Neural progenitor cell (in vitro differentiated cells): Measurements from ENCODE around the gene PJA1. TPM values are rescaled to one million over a fixed set of nuclear protein-coding genes. Genes with fewer than 3 reads are reported as not detected.

Experiments used
- DNase-seq: peaks from one replicate; pipeline ENCODE4 v3.0.0-alpha.2; 2016; ENCODE audit warnings: low spot score
- H2AFZ ChIP-seq: fragments of 200-600 bp; sonication (generic); replicated peaks from 2 replicates; pipeline ENCODE4 v1.6.1; 2016; ENCODE audit warnings: antibody characterized with exemption
- H3F3A ChIP-seq: fragments of 200-600 bp; sonication (generic); 2 replicates; pipeline ENCODE4 v1.6.1; 2016; ENCODE audit warnings: antibody characterized with exemption, low read depth
- H3K27ac ChIP-seq: fragments of 200-600 bp; sonication (generic); 2 replicates; pipeline ENCODE4 v1.5.1; 2016; ENCODE audit warnings: mild to moderate bottlenecking
- H3K27me3 ChIP-seq: fragments of 200-600 bp; sonication (generic); 2 replicates; pipeline ENCODE4 v1.6.1; 2016; ENCODE audit warnings: mild to moderate bottlenecking, moderate library complexity
- H3K36me3 ChIP-seq: fragments of 200-600 bp; sonication (generic); 2 replicates; pipeline ENCODE4 v1.5.1; 2016
- H3K4me1 ChIP-seq: fragments of 200-600 bp; sonication (generic); 2 replicates; pipeline ENCODE4 v1.6.1; 2016; ENCODE audit warnings: mixed run types
- H3K4me2 ChIP-seq: fragments of 200-600 bp; sonication (generic); 2 replicates; pipeline ENCODE4 v1.6.1; 2016
- H3K4me3 ChIP-seq: fragments of 200-600 bp; sonication (generic); 2 replicates; pipeline ENCODE4 v1.5.1; 2016
- H3K79me2 ChIP-seq: fragments of 200-600 bp; sonication (generic); 2 replicates; pipeline ENCODE4 v1.6.1; 2016; ENCODE audit warnings: low read depth
- H3K9ac ChIP-seq: fragments of 200-600 bp; sonication (generic); 2 replicates; pipeline ENCODE4 v1.6.1; 2016
- H3K9me3 ChIP-seq: fragments of 200-600 bp; sonication (generic); 2 replicates; pipeline ENCODE4 v1.5.1; 2016; ENCODE audit warnings: low read depth
- H4K20me1 ChIP-seq: fragments of 200-600 bp; sonication (generic); 2 replicates; pipeline ENCODE4 v1.6.1; 2016; ENCODE audit warnings: low read depth
- H3K27ac Mint-ChIP-seq: 3 replicates; pipeline ENCODE4 v1.8.0; 2021; ENCODE audit warnings: mixed read lengths
- H3K27me3 Mint-ChIP-seq: 2 replicates; pipeline ENCODE4 v1.8.0; 2022; ENCODE audit warnings: low read depth, mild to moderate bottlenecking, inconsistent platforms, moderate library complexity, mixed read lengths; ENCODE audit not compliant: insufficient read depth
- H3K36me3 Mint-ChIP-seq: 3 replicates; pipeline ENCODE4 v1.8.0; 2021; ENCODE audit warnings: mixed read lengths
- H3K4me1 Mint-ChIP-seq: 3 replicates; pipeline ENCODE4 v1.8.0; 2021; ENCODE audit warnings: mixed read lengths
- H3K4me3 Mint-ChIP-seq: 3 replicates; pipeline ENCODE4 v1.8.0; 2021; ENCODE audit warnings: mild to moderate bottlenecking, moderate library complexity, mixed read lengths
- H3K9me3 Mint-ChIP-seq: 3 replicates; pipeline ENCODE4 v1.8.0; 2020; ENCODE audit warnings: mixed read lengths
- EZH2 ChIP-seq: fragments of 200-600 bp; sonication (generic); IDR thresholded peaks from 2 replicates; pipeline ENCODE4 v1.6.1; 2017; ENCODE audit warnings: antibody characterized with exemption, mild to moderate bottlenecking, moderate library complexity
- EZH2phosphoT487 ChIP-seq: fragments of 200-600 bp; sonication (generic); IDR thresholded peaks from 2 replicates; pipeline ENCODE4 v1.6.1; 2017; ENCODE audit warnings: antibody characterized with exemption
- total RNA-seq: library from RNA; depleted of rRNA; stranded (reverse); fragments of >200 nt; gene quantifications from 2 replicates; pipeline ENCODE4 v1.2.3, GENCODE V29; 2015; ENCODE audit warnings: low replicate concordance
- TF ChIP-seq, protein P1 (sequence below): fragments of 200-600 bp; sonication (generic); IDR thresholded peaks from 2 replicates; pipeline ENCODE4 v1.5.1; 2017; ENCODE audit warnings: antibody characterized with exemption, mild to moderate bottlenecking

The PJA1 gene
- total RNA-seq, 1 donor from 2014 or later = 62.1 TPM

DNA sequence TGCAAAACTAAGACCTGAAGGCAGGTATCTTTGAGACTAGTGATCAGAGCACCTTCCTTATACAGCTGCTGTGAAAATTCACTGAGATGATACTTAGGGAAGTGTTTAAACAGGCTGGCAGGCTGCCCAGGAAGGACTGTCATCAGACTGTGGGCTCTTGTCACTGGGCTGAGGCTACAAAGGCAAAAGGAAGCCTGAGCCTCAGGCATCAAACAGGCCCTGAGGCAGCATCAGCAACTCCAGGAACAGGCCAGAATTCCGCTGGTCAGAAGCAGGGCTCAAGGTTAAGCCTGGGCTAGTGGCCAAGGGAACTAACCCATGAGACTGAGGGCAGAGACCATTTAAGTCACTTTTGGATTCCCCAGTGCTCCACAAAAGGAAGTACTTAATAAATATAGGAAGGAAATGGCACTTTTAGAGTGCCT lies 12.8 kb downstream of the PJA1 start:
- peaks cover 35% of the 10 kb centered on the region for H3F3A ChIP-seq
- no peaks in the 10 kb centered on the region for H3K36me3 ChIP-seq
- TF ChIP-seq EZH2phosphoT487 (no peak), EZH2 (no peak)
- TF ChIP-seq, protein P1, sequence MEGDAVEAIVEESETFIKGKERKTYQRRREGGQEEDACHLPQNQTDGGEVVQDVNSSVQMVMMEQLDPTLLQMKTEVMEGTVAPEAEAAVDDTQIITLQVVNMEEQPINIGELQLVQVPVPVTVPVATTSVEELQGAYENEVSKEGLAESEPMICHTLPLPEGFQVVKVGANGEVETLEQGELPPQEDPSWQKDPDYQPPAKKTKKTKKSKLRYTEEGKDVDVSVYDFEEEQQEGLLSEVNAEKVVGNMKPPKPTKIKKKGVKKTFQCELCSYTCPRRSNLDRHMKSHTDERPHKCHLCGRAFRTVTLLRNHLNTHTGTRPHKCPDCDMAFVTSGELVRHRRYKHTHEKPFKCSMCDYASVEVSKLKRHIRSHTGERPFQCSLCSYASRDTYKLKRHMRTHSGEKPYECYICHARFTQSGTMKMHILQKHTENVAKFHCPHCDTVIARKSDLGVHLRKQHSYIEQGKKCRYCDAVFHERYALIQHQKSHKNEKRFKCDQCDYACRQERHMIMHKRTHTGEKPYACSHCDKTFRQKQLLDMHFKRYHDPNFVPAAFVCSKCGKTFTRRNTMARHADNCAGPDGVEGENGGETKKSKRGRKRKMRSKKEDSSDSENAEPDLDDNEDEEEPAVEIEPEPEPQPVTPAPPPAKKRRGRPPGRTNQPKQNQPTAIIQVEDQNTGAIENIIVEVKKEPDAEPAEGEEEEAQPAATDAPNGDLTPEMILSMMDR = no peak
- peaks cover 3% of the 10 kb centered on the region for H3K27me3 Mint-ChIP-seq
- H3K79me2 ChIP-seq = no peaks in the 10 kb centered on the region
- no peak overlapping the region for H3K27ac Mint-ChIP-seq
- H3K27me3 ChIP-seq = no peaks in the 10 kb centered on the region
- H3K36me3 Mint-ChIP-seq = no peaks in the 10 kb centered on the region
- no peak overlapping the region for H3K4me2 ChIP-seq
- no peak overlapping the region for H3K4me3 Mint-ChIP-seq
- no peak overlapping the region for H3K27ac ChIP-seq
- H3K9me3 ChIP-seq = no peaks in the 10 kb centered on the region
- DNase-seq = no peak
- H4K20me1 ChIP-seq = no peaks in the 10 kb centered on the region
- no peak overlapping the region for H3K9ac ChIP-seq
- no peak overlapping the region for H3K4me3 ChIP-seq
- H3K9me3 Mint-ChIP-seq = peaks cover 4% of the 10 kb centered on the region
- peaks cover 54% of the 10 kb centered on the region for H3K4me1 Mint-ChIP-seq
- H2AFZ ChIP-seq = no peak overlapping the region
- H3K4me1 ChIP-seq = peaks cover 13% of the 10 kb centered on the region

DNA sequence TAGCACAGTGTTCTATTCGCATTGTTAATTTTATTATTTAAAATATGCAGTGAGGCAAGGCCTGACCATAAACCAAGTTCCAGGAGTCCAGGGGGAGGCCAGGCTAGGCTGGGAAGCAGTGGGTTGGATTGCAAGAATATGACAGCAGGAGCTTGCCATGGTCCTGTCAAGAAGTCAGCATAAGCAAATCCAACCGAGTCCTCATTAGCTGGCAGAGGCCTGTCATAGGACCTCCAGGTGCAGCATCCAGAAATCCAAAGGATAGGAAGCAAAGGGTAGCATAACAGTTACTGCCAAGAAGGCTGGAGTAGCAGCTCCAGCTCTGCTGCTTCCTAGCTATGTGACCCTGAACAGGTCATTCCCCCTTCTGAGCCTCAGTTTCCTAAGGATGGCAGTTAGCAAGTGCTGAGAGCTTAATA lies 13.4 kb downstream of the PJA1 start:
- Histone ChIP-seq H3K4me2 (no peak overlapping the region), H3F3A (peaks cover 35% of the 10 kb centered on the region), H4K20me1 (no peaks in the 10 kb centered on the region), H3K27me3 (no peaks in the 10 kb centered on the region), H3K27ac (no peak overlapping the region), H3K9ac (no peak overlapping the region), H3K4me1 (peaks cover 13% of the 10 kb centered on the region), H3K9me3 (no peaks in the 10 kb centered on the region), H3K79me2 (no peaks in the 10 kb centered on the region), H3K4me3 (no peak overlapping the region), H3K36me3 (no peaks in the 10 kb centered on the region), H2AFZ (no peak overlapping the region)
- H3K27me3 Mint-ChIP-seq = peaks cover 3% of the 10 kb centered on the region
- H3K27ac Mint-ChIP-seq = no peak overlapping the region
- H3K4me1 Mint-ChIP-seq = peaks cover 54% of the 10 kb centered on the region
- peaks cover 4% of the 10 kb centered on the region for H3K9me3 Mint-ChIP-seq
- H3K4me3 Mint-ChIP-seq = no peak overlapping the region
- H3K36me3 Mint-ChIP-seq = no peaks in the 10 kb centered on the region
- no peak for TF ChIP-seq EZH2
- TF ChIP-seq EZH2phosphoT487 = no peak
- TF ChIP-seq, protein P1 = no peak
- no peak for DNase-seq

- H3K4me3 ChIP-seq = no peak overlapping the region
- no peaks in the 10 kb centered on the region for H4K20me1 ChIP-seq
- peak overlapping the region; percentile 68 for H3K4me2 ChIP-seq
- H2AFZ ChIP-seq = no peak overlapping the region
- TF ChIP-seq, protein P1 = no peak
- TF ChIP-seq EZH2phosphoT487 = no peak
- TF ChIP-seq EZH2 = no peak
- H3K79me2 ChIP-seq = no peaks in the 10 kb centered on the region
- H3K9ac ChIP-seq = no peak overlapping the region
- H3K27me3 ChIP-seq = no peaks in the 10 kb centered on the region
- H3K9me3 Mint-ChIP-seq = peaks cover 4% of the 10 kb centered on the region
- DNase-seq = no peak
- H3K4me3 Mint-ChIP-seq = peak overlapping the region; percentile 21
- no peak overlapping the region for H3K27ac ChIP-seq
- no peaks in the 10 kb centered on the region for H3K36me3 Mint-ChIP-seq
- H3K4me1 Mint-ChIP-seq = peaks cover 50% of the 10 kb centered on the region
- peak overlapping the region; percentile 78 for H3K27ac Mint-ChIP-seq
- H3K27me3 Mint-ChIP-seq = peaks cover 5% of the 10 kb centered on the region
- H3K9me3 ChIP-seq = no peaks in the 10 kb centered on the region
- peaks cover 35% of the 10 kb centered on the region for H3F3A ChIP-seq
- H3K36me3 ChIP-seq = no peaks in the 10 kb centered on the region
- H3K4me1 ChIP-seq = peaks cover 14% of the 10 kb centered on the region
These were observed 14.8 kb downstream of the PJA1 start for GRCh38 chrX:69150281-69150960.
